ENCODE measurements around the gene SERF2. TPM values are rescaled to one million over a fixed set of nuclear protein-coding genes. Genes with fewer than 3 reads are reported as not detected.

SERF2 gene
- 568 and 1,723 TPM in 2 replicates for total RNA-seq

DNA sequence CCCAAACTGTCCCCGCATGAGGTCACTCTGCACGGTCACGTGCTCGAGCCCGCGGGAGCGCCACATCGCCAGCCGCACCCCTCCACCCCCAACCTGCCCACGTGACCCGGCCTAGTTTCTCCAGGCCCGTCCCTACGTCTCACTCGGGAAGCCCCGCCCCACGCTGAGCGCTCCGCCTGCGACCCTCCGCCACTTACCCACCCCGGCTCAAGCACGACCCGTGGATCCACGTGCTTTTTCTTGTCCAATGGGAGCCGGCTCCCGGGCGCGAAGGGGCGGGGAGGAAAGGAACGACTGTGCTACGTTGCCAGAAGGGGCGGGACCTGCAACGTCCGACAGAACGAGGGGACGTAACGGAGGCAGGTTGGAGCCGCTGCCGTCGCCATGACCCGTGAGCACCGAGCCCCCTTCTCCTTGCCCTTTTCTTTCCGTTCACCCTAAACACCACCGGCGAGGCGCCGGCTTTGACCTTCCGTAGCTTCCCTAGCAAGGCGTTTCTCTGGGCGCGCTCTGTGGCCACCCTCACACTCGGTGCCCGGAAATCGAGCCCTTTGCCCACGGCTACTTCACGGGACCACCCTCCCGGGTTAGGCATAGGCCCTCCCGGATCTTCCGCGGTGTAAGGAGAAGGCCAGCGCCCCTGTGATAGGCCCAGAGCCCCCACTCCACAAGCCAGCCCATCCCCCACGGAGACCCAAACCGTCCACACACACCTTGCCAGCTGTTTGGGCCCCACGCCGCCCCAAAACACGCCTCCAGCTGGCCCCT lies at the start of gene SERF2:
Gene SERF2 (plus strand): TSS at position 328 of the 768 bp plus-strand sequence. CDS start 57 bp downstream, at position 385.

DNA sequence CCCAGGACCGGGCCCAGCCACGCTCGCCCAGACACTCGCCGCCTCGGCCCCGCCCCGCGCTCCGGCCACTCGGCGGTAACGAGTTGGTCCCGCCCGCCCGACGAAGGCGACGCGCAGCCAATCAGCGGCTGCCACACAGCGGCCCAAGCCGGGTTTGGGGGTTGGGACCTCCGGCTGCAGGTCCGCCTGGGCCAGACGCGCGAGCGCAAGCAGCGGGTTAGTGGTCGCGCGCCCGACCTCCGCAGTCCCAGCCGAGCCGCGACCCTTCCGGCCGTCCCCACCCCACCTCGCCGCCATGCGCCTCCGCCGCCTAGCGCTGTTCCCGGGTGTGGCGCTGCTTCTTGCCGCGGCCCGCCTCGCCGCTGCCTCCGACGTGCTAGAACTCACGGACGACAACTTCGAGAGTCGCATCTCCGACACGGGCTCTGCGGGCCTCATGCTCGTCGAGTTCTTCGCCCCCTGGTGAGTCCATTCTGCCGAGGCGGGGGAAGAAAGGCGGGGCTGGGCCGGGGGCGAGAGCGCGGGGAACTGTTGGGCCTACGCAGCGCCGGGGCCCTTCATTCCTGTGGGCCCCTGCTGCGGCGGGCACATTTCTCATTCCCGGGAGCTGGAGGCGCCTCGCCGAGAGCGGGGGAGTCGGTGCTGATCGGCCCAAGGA lies 45.7 kb upstream of the SERF2 start, which contains the start of gene PDIA3:
Gene PDIA3 (plus strand): TSS at position 194 of the 658 bp plus-strand sequence. CDS start 102 bp downstream, at position 296.

DNA sequence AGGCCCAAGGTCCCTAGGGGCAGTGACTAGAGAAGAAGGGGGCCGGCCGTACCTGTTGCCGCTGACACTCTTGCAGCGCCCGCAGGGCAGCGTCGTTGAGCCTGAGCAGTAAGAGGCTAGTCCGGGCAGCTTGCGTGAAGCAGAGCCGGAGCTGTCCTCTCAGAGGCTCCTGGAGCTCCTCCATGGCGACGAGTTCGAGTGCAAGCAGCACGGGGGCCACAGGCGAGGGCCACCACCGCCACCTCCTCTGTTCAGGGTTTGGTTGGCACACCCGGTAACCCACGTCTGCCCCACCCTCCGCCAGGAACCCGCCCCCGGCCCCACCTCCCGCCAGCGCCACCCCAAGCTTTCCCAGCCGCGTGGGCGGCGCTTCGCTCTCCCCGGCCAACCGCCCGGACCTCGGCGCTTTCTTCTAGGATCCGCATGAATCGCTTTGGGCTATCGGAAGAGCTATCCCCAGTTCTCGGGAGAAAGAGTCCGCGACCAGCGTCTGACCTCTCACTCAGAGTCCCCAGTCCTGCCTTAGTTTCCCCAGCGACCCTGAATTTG lies 15.3 kb upstream of the SERF2 start, which contains the start of gene ELL3:
Gene ELL3 (minus strand): TSS at position 249 of the 549 bp plus-strand sequence. CDS start 65 bp downstream, at position 184.

DNA sequence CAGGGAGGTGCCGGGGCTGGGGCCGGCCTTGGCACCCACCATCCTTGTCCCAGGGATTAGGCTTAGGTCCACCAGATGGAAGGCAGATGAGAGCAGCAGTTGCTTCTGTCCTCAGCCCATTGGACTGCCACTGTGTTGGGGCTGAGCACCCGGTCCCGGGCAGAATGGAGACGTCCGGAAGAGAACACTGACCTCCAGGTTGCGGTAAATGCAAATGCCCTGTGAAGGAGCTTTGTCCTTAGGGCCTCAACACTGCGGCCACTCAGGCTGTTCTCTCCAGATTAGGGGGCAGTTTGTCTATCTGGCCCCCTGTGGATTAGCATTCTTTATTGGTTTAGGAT lies 7.8 kb downstream of the SERF2 start, which contains the start of gene SERINC4:
Gene SERINC4 (minus strand): TSS at position 276 of the 341 bp plus-strand sequence. CDS start 234 bp downstream, at position 42.

DNA sequence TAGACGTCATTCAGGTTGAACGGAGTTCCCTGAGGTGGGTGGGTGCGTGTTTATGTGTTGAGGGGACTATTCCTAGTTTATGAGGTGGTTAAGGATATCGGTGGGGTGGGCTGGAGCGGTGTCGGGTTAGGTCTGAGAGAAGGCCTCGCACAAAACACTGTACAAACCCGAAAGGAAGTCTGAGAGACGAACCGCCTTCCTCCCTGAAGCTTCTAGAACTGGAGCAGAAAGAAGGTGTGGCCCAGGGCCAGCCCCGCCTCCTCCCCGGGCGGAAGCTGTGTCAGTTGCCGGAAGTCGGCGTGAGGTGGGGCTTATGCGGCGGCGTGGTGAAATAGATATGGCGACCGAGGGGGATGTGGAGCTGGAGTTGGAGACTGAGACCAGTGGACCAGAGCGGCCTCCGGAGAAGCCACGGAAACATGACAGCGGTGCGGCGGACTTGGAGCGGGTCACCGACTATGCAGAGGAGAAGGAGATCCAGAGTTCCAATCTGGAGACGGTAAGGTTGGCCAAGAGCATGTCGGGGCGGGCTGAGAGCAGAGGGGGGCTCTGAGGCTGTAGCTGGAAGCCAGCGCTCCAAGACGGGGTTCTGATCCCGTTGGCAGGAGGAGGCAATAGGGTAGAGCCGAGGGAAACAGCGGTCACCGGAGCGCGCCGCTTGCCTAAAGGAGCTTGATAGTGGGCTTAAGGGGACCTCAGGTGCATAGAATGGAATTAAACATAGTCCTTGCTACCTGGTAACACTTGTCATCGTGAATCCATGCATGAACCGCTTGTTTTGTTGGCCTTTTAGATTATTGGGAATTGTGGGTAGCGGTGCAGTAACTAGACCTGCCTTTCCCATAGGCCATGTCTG lies 8.4 kb downstream of the SERF2 start, which contains the start of gene HYPK:
Gene HYPK (plus strand): TSS at position 314 of the 856 bp plus-strand sequence. CDS start 24 bp downstream, at position 338.

DNA sequence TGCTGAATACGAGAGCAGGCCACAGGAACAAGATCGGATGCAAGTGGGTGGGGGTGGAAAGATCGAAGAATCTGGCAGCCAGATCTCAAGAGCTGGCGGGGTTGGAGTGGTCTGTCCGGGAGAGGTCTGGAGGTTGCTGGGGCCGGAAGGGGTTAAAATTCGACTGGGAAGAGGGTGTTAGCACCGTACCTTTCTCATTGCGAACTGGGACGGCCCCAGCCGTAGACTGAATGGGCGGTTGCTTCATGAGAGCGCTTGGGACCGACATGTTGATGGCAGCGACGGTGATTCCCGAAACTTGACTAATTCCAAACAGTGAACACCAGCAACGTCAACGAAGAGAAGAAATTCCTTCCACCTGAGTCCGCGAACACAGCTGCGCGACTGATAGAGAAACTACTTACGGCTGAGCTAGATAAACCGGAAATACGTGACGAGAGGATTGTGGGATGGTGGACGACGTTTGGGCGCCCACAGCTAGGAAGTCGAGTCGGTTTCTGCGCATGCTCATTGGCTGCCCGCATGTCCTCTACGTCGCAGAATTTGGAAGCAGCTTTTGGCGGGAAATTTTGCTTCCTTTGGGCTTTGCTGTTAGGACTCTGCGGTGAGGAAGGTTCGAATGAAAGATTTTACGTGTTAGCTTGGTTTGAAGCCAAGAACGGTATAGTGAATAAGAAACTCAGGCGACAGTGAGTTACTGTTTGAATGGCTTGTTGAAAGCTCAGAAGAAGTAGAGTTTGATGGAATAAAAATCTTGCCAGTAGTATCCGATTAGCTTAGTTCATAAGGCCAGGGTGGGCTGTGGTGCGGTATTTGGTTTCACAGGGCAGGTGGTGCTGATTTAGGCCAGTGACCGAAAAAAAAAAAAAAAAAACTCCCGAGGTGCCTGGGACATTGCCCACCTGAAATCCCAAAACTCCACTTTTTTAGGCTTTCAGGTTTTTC lies 32.5 kb downstream of the SERF2 start, which contains the start of gene MFAP1:
Gene MFAP1 (minus strand): TSS at position 389 of the 945 bp plus-strand sequence. CDS start 121 bp downstream, at position 268.

DNA sequence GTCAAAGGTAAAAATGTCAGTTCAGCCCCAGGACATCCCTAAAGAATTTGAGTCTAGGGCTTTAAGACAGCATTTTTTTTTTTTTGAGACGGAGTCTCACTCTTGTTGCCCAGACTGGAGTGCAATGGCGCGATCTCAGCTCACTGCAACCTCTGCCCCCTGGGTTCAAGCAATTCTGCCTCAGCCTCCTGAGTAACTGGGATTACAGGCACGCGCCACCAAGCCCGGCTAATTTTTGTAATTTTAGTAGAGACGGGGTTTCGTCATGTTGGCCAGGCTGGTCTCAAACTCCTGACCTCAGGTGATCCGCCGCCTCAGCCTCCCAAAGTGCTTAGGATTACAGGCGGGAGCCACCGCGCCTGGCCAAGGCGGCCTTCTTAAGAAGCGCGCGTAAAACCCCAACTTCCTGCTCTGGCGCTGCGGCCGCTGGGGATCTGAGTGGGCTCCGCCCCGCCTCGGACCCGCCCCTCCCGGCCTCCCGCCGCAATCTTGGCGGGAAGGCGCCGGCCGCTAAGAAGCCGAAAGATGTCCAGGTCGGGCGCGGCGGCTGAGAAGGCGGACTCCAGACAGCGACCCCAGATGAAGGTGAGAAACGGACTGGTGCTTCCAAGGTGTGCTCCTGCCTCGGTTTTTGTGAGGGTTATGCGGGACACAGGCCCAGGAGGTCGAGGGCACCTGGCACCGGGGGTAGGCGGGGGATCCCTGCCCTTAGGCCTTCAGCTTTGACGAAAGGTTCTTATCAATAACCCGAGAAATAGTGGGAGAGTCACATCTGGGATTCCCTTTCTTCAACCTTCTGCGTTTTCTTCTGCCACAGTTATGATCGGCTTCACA lies 34.6 kb downstream of the SERF2 start, which contains the start of gene WDR76:
Gene WDR76 (plus strand): TSS at position 495 of the 834 bp plus-strand sequence. CDS start 31 bp downstream, at position 526.

Other genes starting within 250 kb of the SERF2 start
- gene PPIP5K1, start 202.1 kb upstream of the SERF2 start, total RNA-seq = 16.1 and 61.7 TPM in 2 replicates
- 0.85 TPM in 1 of 2 replicates, not detected in the other for gene CKMT1B, start 198.3 kb upstream of the SERF2 start, total RNA-seq
- gene STRC, start 173.5 kb upstream of the SERF2 start, total RNA-seq = 0.28 TPM in 1 of 2 replicates, not detected in the other
- gene CATSPER2, start 143.5 kb upstream of the SERF2 start, total RNA-seq = 0.96 and 1.1 TPM in 2 replicates
- gene CKMT1A, start 98.5 kb upstream of the SERF2 start, total RNA-seq = not detected in 2 replicates
- 187 and 208 TPM in 2 replicates for gene PDIA3, start 45.9 kb upstream of the SERF2 start, total RNA-seq
- 1.7 and 1.9 TPM in 2 replicates for gene ELL3, start 15.4 kb upstream of the SERF2 start, total RNA-seq
- gene SERINC4, start 7.9 kb downstream of the SERF2 start, total RNA-seq = not detected in 2 replicates
- gene HYPK, start 8.3 kb downstream of the SERF2 start, total RNA-seq = 6.8 and 16.3 TPM in 2 replicates
- 32.1 and 43.1 TPM in 2 replicates for gene MFAP1, start 32.4 kb downstream of the SERF2 start, total RNA-seq
- 3.9 and 26.1 TPM in 2 replicates for gene WDR76, start 34.7 kb downstream of the SERF2 start, total RNA-seq

Measured in regular cardiac myocyte (primary cell).